SK-N-SH (cell line): ENCODE results near the gene PUS1. TPM values are rescaled to one million over a fixed set of nuclear protein-coding genes. Genes with fewer than 3 reads are reported as not detected.

ENCODE experiments used
- CTCF ChIA-PET: fragments of 300-600, 350-600 bp; formaldehyde crosslinking; extraction: SDS; loops from one replicate; lab custom pipeline; 2021; lab: Yijun Ruan, JAX
- POLR2A ChIA-PET: fragments of 350-600 bp; sonication (Branson Sonifier 250); formaldehyde crosslinking; extraction: SDS; loops from one replicate; lab custom pipeline; 2020; ENCODE audit warnings: antibody characterized with exemption, inconsistent platforms; lab: Yijun Ruan, JAX
- DNase-seq: peaks from one replicate; pipeline ENCODE4 v3.0.0; 2012
- H2AFZ ChIP-seq: fragments of 200-600 bp; sonication (generic); 2 replicates; pipeline ENCODE4 v1.8.1; 2016; ENCODE audit warnings: antibody characterized with exemption, mild to moderate bottlenecking, low read depth
- H3F3A ChIP-seq: fragments of 200-600 bp; sonication (generic); replicated peaks from 2 replicates; pipeline ENCODE3; 2016; ENCODE audit warnings: antibody characterized with exemption, mild to moderate bottlenecking; ENCODE audit not compliant: insufficient read depth
- H3K27ac ChIP-seq, 2 experiments: fragments of 200-500 bp in 1 of 2; fragments of 200-600 bp in 1 of 2; sonication (Bioruptor generic) in 1 of 2; sonication (generic), shearing (Covaris generic) in 1 of 2; 2 replicates each; pipeline versions ENCODE4 v1.5.1 to v1.6.1; 2014 to 2016; ENCODE audit warnings: low read depth in 2 of 2, inconsistent platforms in 1 of 2, low read length in 1 of 2, mild to moderate bottlenecking in 1 of 2, mixed read lengths in 1 of 2
- H3K27me3 ChIP-seq: fragments of 200-600 bp; sonication (generic), shearing (Covaris generic); 2 replicates; pipeline ENCODE4 v1.6.1; 2016; ENCODE audit warnings: mixed run types; ENCODE audit not compliant: insufficient read depth
- H3K36me3 ChIP-seq, 2 experiments: fragments of 200-500 bp in 1 of 2; fragments of 200-600 bp in 1 of 2; sonication (Bioruptor generic) in 1 of 2; sonication (generic) in 1 of 2; replicated peaks in 1 of 2; 2 replicates each; pipeline versions ENCODE3 to v1.5.1; 2014 to 2016; ENCODE audit warnings: low read length in 1 of 2, mild to moderate bottlenecking in 1 of 2; ENCODE audit not compliant: insufficient read depth in 2 of 2, control insufficient read depth in 1 of 2
- H3K4me1 ChIP-seq, 2 experiments: fragments of 200-500 bp in 1 of 2; fragments of 200-600 bp in 1 of 2; sonication (Bioruptor generic) in 1 of 2; sonication (generic), shearing (Covaris generic) in 1 of 2; 2 replicates each; pipeline versions ENCODE4 v1.5.1 to v1.6.1; 2014 to 2016; ENCODE audit warnings: low read depth in 1 of 2, low read length in 1 of 2, mixed run types in 1 of 2; ENCODE audit not compliant: insufficient read depth in 2 of 2, control insufficient read depth in 1 of 2
- H3K4me2 ChIP-seq: fragments of 200-600 bp; sonication (generic), shearing (Covaris generic); 2 replicates; pipeline ENCODE4 v1.6.1; 2017; ENCODE audit warnings: mixed run types
- H3K4me3 ChIP-seq, 2 experiments: fragments of 200-500 bp in 1 of 2; fragments of 200-600 bp in 1 of 2; sonication (Bioruptor generic) in 1 of 2; sonication (generic), shearing (Covaris generic) in 1 of 2; 2 replicates each; pipeline versions ENCODE4 v1.5.1 to v1.8.1; 2014 to 2016; ENCODE audit warnings: low read depth in 2 of 2, inconsistent platforms in 1 of 2, low read length in 1 of 2, mild to moderate bottlenecking in 1 of 2, mixed read lengths in 1 of 2, moderate library complexity in 1 of 2
- H3K79me2 ChIP-seq: fragments of 200-600 bp; sonication (generic); 2 replicates; pipeline ENCODE4 v1.8.1; 2017; ENCODE audit warnings: mild to moderate bottlenecking; ENCODE audit not compliant: insufficient read depth
- H3K9ac ChIP-seq: fragments of 200-600 bp; sonication (generic); 2 replicates; pipeline ENCODE4 v1.6.1; 2017; ENCODE audit warnings: mixed run types
- H3K9me2 ChIP-seq: fragments of 200-600 bp; sonication (generic); 2 replicates; pipeline ENCODE4 v1.6.1; 2017; ENCODE audit warnings: mixed run types
- H3K9me3 ChIP-seq: fragments of 200-600 bp; sonication (generic); 2 replicates; pipeline ENCODE4 v1.6.1; 2017; ENCODE audit warnings: mixed run types, mild to moderate bottlenecking, moderate library complexity
- H4K20me1 ChIP-seq: fragments of 200-600 bp; sonication (generic); 2 replicates; pipeline ENCODE4 v1.6.1; 2017; ENCODE audit warnings: mild to moderate bottlenecking, mixed run types; ENCODE audit not compliant: insufficient read depth
- ELF1 ChIP-seq: IDR thresholded peaks from 2 replicates; pipeline ENCODE4 v1.4.0; 2012
- EZH2phosphoT487 ChIP-seq: fragments of 200-600 bp; sonication (generic); IDR thresholded peaks from 2 replicates; pipeline ENCODE4 v1.6.1; 2017; ENCODE audit warnings: low read depth, mixed run types, mild to moderate bottlenecking, antibody characterized with exemption, moderate library complexity, borderline replicate concordance
- GABPA ChIP-seq: IDR thresholded peaks from 2 replicates; pipeline ENCODE4 v1.4.0; 2012; ENCODE audit warnings: low read depth, mild to moderate bottlenecking
- MEF2A ChIP-seq: IDR thresholded peaks from 2 replicates; pipeline ENCODE4 v1.4.0; 2012; ENCODE audit warnings: low read depth, borderline replicate concordance
- NFIC ChIP-seq: IDR thresholded peaks from 2 replicates; pipeline ENCODE4 v1.4.0; 2012; ENCODE audit warnings: borderline replicate concordance
- REST ChIP-seq: IDR thresholded peaks from 2 replicates; pipeline ENCODE4 v1.6.1; 2012; ENCODE audit warnings: mild to moderate bottlenecking, low read depth, low read length, moderate library complexity
- RXRA ChIP-seq: IDR thresholded peaks from 2 replicates; pipeline ENCODE4 v1.4.0; 2012; ENCODE audit warnings: low read depth, mild to moderate bottlenecking, borderline replicate concordance
- TCF12 ChIP-seq: IDR thresholded peaks from 2 replicates; pipeline ENCODE4 v1.4.0; 2012
- TEAD4 ChIP-seq: IDR thresholded peaks from 2 replicates; pipeline ENCODE4 v1.4.0; 2012; ENCODE audit warnings: mild to moderate bottlenecking, borderline replicate concordance; ENCODE audit not compliant: insufficient read depth
- USF2 ChIP-seq: fragments of 150-350 bp; IDR thresholded peaks from 2 replicates; pipeline ENCODE4 v1.6.1; 2017; ENCODE audit warnings: antibody characterized with exemption, low read length, low read depth, borderline replicate concordance
- YY1 ChIP-seq: IDR thresholded peaks from 2 replicates; pipeline ENCODE4 v1.4.0; 2012; ENCODE audit warnings: low read depth, mild to moderate bottlenecking
- WGBS: methylation state at CpG from one replicate; pipeline ENCODE4 v1.1.6; 2017; ENCODE audit warnings: low lambda C conversion rate; 5-methylcytosine and 5-hydroxymethylcytosine counted together
- polyA plus RNA-seq, 3 experiments: library from polyadenylated mRNA; depleted of rRNA; stranded (reverse); fragments of >200 nt; gene quantifications; 2 replicates each; pipeline ENCODE4 v1.2.3, GENCODE V29; 2012
- TF ChIP-seq, protein P1 (sequence below): IDR thresholded peaks from 2 replicates; pipeline ENCODE4; 2012

PUS1 gene
- polyA plus RNA-seq, 1 of the 3 experiments (the other 2 are of a cell fraction): 53.1 TPM

DNA sequence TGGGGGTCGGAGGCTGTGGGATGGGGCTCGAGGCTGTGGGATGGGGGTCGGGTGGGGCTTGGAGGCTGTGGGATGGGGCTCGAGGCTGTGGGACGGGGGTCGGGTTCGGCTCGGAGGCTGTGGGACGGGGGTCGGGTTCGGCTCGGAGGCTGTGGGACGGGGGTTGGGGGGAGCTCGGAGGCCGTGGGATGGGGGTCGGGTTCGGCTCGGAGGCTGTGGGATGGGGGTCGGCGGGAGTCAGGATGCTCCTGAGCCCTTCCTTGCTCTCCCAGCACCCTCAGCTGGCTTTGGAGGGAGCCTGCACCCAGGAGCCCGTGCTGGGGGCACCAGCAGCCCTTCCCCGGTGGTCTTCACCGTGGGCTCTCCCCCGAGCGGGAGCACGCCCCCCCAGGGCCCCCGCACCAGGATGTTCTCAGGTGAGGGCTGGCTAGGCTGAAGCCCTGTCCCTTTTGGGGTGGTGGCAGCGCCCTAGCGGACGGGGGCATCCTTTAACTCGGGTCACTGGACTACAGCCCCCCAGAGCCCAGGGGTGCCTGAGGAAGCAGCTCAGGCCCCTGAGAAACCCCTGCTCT is 11.9 kb upstream of the PUS1 start:
- no peak overlapping the region for H2AFZ ChIP-seq
- TF ChIP-seq RXRA (no peak), EZH2phosphoT487 (no peak), USF2 (no peak), MEF2A (no peak), NFIC (no peak), TEAD4 (no peak), REST (no peak)
- TF ChIP-seq, protein P1, sequence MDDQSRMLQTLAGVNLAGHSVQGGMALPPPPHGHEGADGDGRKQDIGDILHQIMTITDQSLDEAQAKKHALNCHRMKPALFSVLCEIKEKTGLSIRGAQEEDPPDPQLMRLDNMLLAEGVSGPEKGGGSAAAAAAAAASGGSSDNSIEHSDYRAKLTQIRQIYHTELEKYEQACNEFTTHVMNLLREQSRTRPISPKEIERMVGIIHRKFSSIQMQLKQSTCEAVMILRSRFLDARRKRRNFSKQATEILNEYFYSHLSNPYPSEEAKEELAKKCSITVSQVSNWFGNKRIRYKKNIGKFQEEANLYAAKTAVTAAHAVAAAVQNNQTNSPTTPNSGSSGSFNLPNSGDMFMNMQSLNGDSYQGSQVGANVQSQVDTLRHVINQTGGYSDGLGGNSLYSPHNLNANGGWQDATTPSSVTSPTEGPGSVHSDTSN: no peak
- ChIA-PET CTCF (interaction anchor here (3.2 kb wide), 1 partner anchor 80 kb away, joined by 11 read pairs; no protein-coding TSS in a partner anchor), POLR2A (interaction anchor here (0.6 kb wide), 1 partner anchor 53 kb away, joined by 3 read pairs; no protein-coding TSS in a partner anchor)
- H3K27me3 ChIP-seq: no peaks in the 10 kb centered on the region
- no peak overlapping the region for H3K27ac ChIP-seq
- H3K9ac ChIP-seq: no peak overlapping the region
- H3K4me2 ChIP-seq: no peak overlapping the region
- H3F3A ChIP-seq: no peaks in the 10 kb centered on the region
- DNase-seq: no peak
- no peaks in the 10 kb centered on the region for H3K9me2 ChIP-seq
- peaks cover 7 to 13% of the 10 kb centered on the region in 2 experiments; a peak in 2 of 4 replicates for H3K4me1 ChIP-seq
- H3K4me3 ChIP-seq: no peak overlapping the region
- peaks cover 4 to 59% of the 10 kb centered on the region in 2 experiments for H3K36me3 ChIP-seq
- no peaks in the 10 kb centered on the region for H4K20me1 ChIP-seq
- no peaks in the 10 kb centered on the region for H3K9me3 ChIP-seq
- 87% methylated on average over 20 of the region's 31 CpGs for WGBS
- 0 out of 2 replicates have a peak, but pooled peaks cover 4% of the 10 kb centered on the region for H3K79me2 ChIP-seq

GRCh38 chr12:131917711-131918306 is 11.3 kb upstream of the PUS1 start:
- H3K27ac ChIP-seq: no peak overlapping the region
- TF ChIP-seq EZH2phosphoT487 (no peak), REST (no peak), TCF12 (no peak), ELF1 (no peak), GABPA (no peak), YY1 (no peak), USF2 (no peak)

More at GRCh38 chr12:131917711-131918306, 11.3 kb upstream of the PUS1 start:
- H3K4me2 ChIP-seq: no peak overlapping the region
- peaks cover 4 to 61% of the 10 kb centered on the region in 2 experiments for H3K36me3 ChIP-seq
- no peaks in the 10 kb centered on the region for H3K9me3 ChIP-seq
- 97% methylated on average over 7 of the region's 18 CpGs for WGBS
- ChIA-PET CTCF (interaction anchor here (3.2 kb wide), 1 partner anchor 81 kb away, joined by 11 read pairs; no protein-coding TSS in a partner anchor), POLR2A (interaction anchor here (0.6 kb wide), 1 partner anchor 54 kb away, joined by 3 read pairs; no protein-coding TSS in a partner anchor)
- H2AFZ ChIP-seq: no peak overlapping the region
- peaks cover 1 to 8% of the 10 kb centered on the region in 2 experiments; a peak in 2 of 4 replicates for H3K4me1 ChIP-seq
- H3K79me2 ChIP-seq: 0 out of 2 replicates have a peak, but pooled peaks cover 4% of the 10 kb centered on the region
- H3K9me2 ChIP-seq: no peaks in the 10 kb centered on the region
- no peaks in the 10 kb centered on the region for H3K27me3 ChIP-seq
- H3K4me3 ChIP-seq: no peak overlapping the region
- no peak for DNase-seq
- no peaks in the 10 kb centered on the region for H4K20me1 ChIP-seq
- H3F3A ChIP-seq: no peaks in the 10 kb centered on the region
- H3K9ac ChIP-seq: no peak overlapping the region
